Activated CD4-positive, alpha-beta T cell treated with anti-CD3 and anti-CD28 coated beads, Interleukin-2, amount 10 ng/mL, durations not matched to agents 7 days and 5 days (primary cell): ENCODE measurements around the gene ADAM10. TPM values are rescaled to one million over a fixed set of nuclear protein-coding genes. Genes with fewer than 3 reads are reported as not detected.
A peak's percentile ranks its signal among the peaks of the same experiment; 100 is the strongest.

ENCODE experiments used
- CTCF ChIA-PET: fragments of 350-600 bp; sonication (Branson Sonifier 250); formaldehyde crosslinking; loops from one replicate; lab custom pipeline; 2021; ENCODE audit warnings: antibody characterized with exemption; lab: Charles Lee
- POLR2A ChIA-PET: fragments of 350-600 bp; sonication (Branson Sonifier 250); formaldehyde crosslinking; loops from one replicate; lab custom pipeline; 2021; ENCODE audit warnings: antibody characterized with exemption; lab: Charles Lee
- DNase-seq: peaks from one replicate; pipeline ENCODE4 v3.0.0-alpha.2; 2020
- H3K27ac Mint-ChIP-seq: one replicate; pipeline ENCODE4 v1.8.0; 2021; ENCODE audit warnings: mild to moderate bottlenecking, moderate library complexity, mixed read lengths
- H3K27me3 Mint-ChIP-seq: one replicate; pipeline ENCODE4 v1.8.0; 2021; ENCODE audit warnings: mixed read lengths
- H3K36me3 Mint-ChIP-seq: one replicate; pipeline ENCODE4 v1.8.0; 2021; ENCODE audit warnings: low read depth, mixed read lengths
- H3K4me1 Mint-ChIP-seq: one replicate; pipeline ENCODE4 v1.8.0; 2021; ENCODE audit warnings: mixed read lengths
- H3K4me3 Mint-ChIP-seq: one replicate; pipeline ENCODE4 v1.8.0; 2021; ENCODE audit warnings: mild to moderate bottlenecking, moderate library complexity, mixed read lengths
- H3K9me3 Mint-ChIP-seq: one replicate; pipeline ENCODE4 v1.8.0; 2021; ENCODE audit warnings: mixed read lengths
- total RNA-seq, 2 experiments: library from RNA; stranded (reverse); gene quantifications; one replicate each; pipeline ENCODE4 v1.2.3, GENCODE V29; 2021

The ADAM10 gene
- total RNA-seq, result 100 to 1,000 TPM; 140 to 170 TPM

DNA sequence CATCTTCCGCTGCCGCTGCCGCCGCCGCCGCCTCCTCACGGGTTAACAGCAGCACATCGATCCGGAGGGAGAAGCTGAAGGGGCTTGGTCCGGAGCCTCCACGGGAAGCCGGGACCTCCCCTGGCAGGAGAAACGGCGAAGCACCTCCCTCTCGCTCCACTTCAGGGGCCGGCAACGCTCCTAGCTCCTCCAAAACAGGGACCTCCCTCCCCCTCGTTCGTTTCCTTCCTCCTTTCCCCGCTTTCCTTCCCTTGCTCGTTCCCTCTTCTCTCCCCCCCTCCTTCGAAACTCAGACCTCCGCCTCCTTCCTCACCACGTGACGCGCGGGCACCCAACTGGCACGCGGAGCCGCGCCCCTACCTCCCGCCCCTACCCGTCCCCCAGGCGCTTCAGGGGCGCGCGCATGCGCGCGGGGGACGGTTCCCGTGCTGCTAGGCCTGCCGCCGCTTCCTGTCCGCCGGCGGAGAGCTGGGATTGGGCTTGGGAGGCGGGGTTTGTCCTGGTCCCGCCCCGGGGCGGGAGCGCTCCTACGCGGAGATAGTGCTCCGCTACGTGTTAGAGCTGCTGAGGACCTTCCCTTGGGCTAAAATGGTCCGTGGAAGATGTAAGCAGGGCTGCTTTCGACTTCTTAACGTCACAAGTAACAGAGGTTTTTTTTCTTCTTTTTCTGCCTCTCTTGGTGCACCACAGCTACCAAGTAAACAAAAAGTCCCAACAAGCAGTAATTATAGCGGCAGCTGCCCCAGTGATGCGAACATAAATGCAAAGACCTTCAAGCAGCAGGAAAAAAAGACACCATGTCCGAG lies at the start of gene ADAM10:
Gene ADAM10, minus strand, starts transcription at position 176 of the 806 bp plus-strand sequence. Its CDS starts 173 bp downstream, at position 3.
- Mint-ChIP-seq H3K27ac (peak within 1 kb of the TSS; percentile 94), H3K27me3 (no peaks in the 10 kb centered on the region), H3K9me3 (no peaks in the 10 kb centered on the region), H3K4me3 (peak within 1 kb of the TSS; percentile 96), H3K36me3 (peaks cover 24% of the 10 kb centered on the region), H3K4me1 (peaks cover 35% of the 10 kb centered on the region)
- CTCF ChIA-PET, result interaction anchor here (0.6 to 3.1 kb wide), 10 partner anchors 10 to 291 kb away, joined by 3 to 11 read pairs (median 3); partner anchors contain the start of gene MINDY2
- DNase-seq, result peak; percentile 99
- POLR2A ChIA-PET, result interaction anchor here (0.7 to 2.1 kb wide), 3 partner anchors 21 to 508 kb away, joined by 3 to 16 read pairs (median 5); partner anchors contain the start of genes MINDY2 and SLTM

DNA sequence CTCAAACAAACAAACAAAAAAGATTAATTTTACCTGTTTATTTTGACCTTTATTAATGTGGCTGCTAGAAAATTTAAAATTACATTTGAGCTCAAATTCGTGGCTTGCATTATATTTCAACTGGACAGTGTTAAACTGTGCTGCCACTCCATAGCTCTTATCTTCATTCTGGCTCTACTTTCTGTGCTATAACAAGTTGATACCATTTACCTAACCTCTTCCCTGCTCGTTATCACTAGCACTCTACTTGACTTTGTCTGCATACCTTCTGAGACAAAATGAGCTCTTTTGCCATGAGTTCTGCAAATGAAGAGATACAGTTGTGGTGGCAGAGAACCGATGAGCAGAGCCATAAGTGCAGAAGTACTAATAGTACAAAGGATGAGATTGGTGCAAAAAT lies 48.0 kb upstream of the ADAM10 start:
- no peaks in the 10 kb centered on the region for H3K27me3 Mint-ChIP-seq
- H3K4me3 Mint-ChIP-seq, result no peak overlapping the region
- no peak overlapping the region for H3K27ac Mint-ChIP-seq
- ChIA-PET CTCF (interaction anchor here (1.2 kb wide), 1 partner anchor 527 kb away, joined by 3 read pairs; no protein-coding TSS in a partner anchor), POLR2A (no interaction called here)
- H3K4me1 Mint-ChIP-seq, result peaks cover 25% of the 10 kb centered on the region
- no peak for DNase-seq
- peaks cover 16% of the 10 kb centered on the region for H3K36me3 Mint-ChIP-seq
- H3K9me3 Mint-ChIP-seq, result no peaks in the 10 kb centered on the region

DNA sequence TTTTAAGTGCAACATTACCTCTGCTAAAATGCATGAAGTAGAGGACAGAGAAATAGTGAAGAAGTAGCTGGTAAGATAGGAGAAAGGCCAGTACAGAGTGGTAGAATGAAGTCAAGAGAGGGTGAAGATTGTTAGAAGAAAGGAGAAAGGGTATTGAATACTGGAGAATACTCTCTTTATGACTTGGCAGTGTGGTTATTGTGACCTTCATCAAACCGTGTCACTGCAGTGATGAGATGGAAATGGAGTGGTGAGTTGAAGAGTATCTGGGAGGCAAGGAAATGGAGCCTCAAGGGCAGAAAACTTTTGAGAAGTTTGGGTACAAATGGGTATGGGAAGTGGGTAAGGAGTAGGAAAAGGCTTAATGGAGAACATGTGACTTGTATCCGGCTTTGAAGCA lies 46.3 kb upstream of the ADAM10 start:
- POLR2A ChIA-PET, result no interaction called here
- Mint-ChIP-seq H3K27ac (no peak overlapping the region), H3K36me3 (peaks cover 23% of the 10 kb centered on the region), H3K4me3 (no peak overlapping the region), H3K4me1 (peaks cover 25% of the 10 kb centered on the region), H3K9me3 (no peaks in the 10 kb centered on the region), H3K27me3 (no peaks in the 10 kb centered on the region)
- no peak for DNase-seq
- CTCF ChIA-PET, result interaction anchor here (0.6 to 0.9 kb wide), 2 partner anchors 466 to 521 kb away, joined by 3 to 6 read pairs; no protein-coding TSS in a partner anchor

- Mint-ChIP-seq H3K27me3 (no peaks in the 10 kb centered on the region), H3K4me3 (no peak overlapping the region), H3K36me3 (peaks cover 29% of the 10 kb centered on the region), H3K9me3 (no peaks in the 10 kb centered on the region), H3K27ac (no peak overlapping the region), H3K4me1 (peaks cover 15% of the 10 kb centered on the region)
- POLR2A ChIA-PET, result no interaction called here
- DNase-seq, result no peak
- CTCF ChIA-PET, result interaction anchor here (0.9 to 1.2 kb wide), 2 partner anchors 13 to 209 kb away, joined by 3 to 4 read pairs; no protein-coding TSS in a partner anchor
These were observed 44.4 kb upstream of the ADAM10 start for GRCh38 chr15:58793862-58794261.

DNA sequence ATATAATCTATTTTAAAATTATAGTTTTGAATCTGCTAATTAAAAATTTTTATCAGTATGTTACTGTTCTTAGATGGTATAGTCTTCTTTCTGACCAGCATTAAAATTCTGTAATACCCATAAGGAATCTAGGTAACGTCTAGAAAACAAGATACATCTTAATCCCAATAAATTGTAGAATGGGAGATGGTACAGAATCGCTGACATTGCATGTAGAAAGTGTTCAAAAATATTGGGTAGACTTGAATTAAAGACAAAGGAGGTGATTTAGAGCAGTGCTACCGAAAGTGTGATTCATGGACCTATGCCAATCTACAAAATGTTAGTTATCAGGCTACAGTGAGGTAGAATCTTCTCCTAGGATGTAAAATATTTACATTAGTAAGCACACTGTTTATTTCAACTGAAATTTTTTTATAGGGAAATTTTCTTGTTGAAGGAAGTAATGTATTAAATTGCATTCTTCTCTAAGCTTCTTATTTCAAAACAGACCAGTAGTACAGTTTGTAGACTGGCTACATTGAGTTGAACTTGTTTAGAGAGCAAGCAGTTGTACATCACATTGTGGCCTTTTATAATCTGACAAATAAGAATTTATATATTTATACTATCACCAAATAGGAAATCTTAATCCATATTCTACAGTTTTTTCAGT lies 38.7 kb upstream of the ADAM10 start:
- no peak for DNase-seq
- Mint-ChIP-seq H3K27ac (no peak overlapping the region), H3K4me3 (no peak overlapping the region), H3K9me3 (no peaks in the 10 kb centered on the region), H3K36me3 (peaks cover 26% of the 10 kb centered on the region), H3K27me3 (no peaks in the 10 kb centered on the region), H3K4me1 (peaks cover 3% of the 10 kb centered on the region)
- ChIA-PET CTCF (interaction anchor here (0.9 kb wide), 1 partner anchor 18 kb away, joined by 5 read pairs; no protein-coding TSS in a partner anchor), POLR2A (no interaction called here)

DNA sequence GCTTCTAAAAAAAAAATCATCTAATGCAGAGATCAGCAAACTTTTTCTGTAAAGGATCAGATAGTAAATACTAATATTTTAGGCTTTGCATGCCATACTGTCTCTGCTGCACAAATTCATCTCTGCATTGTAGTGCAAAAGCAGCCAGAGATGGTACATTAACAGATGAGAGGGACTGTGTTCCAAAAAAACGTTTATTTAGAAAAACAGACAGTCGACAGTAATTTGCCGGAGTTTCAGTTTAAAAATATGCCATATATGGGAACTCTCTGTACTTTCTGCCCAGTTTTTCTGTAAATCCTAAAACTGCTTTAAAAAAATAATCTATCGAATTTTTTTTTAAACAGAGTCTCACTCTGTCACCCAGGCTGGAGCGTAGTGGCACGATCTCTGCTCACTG lies 35.8 kb upstream of the ADAM10 start:
- Mint-ChIP-seq H3K36me3 (peaks cover 12% of the 10 kb centered on the region), H3K9me3 (no peaks in the 10 kb centered on the region), H3K27ac (no peak overlapping the region), H3K4me1 (no peaks in the 10 kb centered on the region), H3K27me3 (no peaks in the 10 kb centered on the region), H3K4me3 (no peak overlapping the region)
- ChIA-PET POLR2A (no interaction called here), CTCF (no interaction called here)
- DNase-seq, result no peak

- ChIA-PET POLR2A (interaction anchor here (0.6 kb wide), 1 partner anchor 31 kb away, joined by 4 read pairs; no protein-coding TSS in a partner anchor), CTCF (no interaction called here)
- H3K36me3 Mint-ChIP-seq, result peaks cover 12% of the 10 kb centered on the region
- H3K9me3 Mint-ChIP-seq, result no peaks in the 10 kb centered on the region
- H3K27me3 Mint-ChIP-seq, result no peaks in the 10 kb centered on the region
- peaks cover 6% of the 10 kb centered on the region for H3K4me1 Mint-ChIP-seq
- no peak overlapping the region for H3K27ac Mint-ChIP-seq
- DNase-seq, result no peak
- H3K4me3 Mint-ChIP-seq, result no peak overlapping the region
These were observed 30.0 kb upstream of the ADAM10 start for GRCh38 chr15:58779554-58779953.

DNA sequence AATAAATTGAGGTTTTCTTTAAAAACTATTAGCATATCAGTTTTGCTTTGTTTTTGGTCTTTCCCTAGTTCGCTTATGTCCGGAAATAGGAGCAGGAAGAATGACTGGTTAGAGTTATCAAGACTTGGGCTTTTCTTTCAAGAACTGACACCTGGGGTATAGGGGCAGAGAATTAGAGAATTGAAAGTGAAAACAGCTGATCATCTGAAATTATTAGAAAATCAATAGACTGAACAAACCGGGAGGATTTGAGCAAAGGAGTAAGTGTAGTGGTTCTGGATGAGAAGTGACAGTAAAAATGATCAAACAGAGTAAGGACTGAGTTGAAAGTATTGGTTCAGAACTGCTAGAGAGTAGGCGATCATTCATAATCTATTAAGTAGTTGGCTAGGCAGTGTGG lies 27.6 kb upstream of the ADAM10 start:
- Mint-ChIP-seq H3K27ac (no peak overlapping the region), H3K4me3 (no peak overlapping the region), H3K27me3 (no peaks in the 10 kb centered on the region), H3K4me1 (peaks cover 12% of the 10 kb centered on the region), H3K36me3 (peaks cover 12% of the 10 kb centered on the region), H3K9me3 (no peaks in the 10 kb centered on the region)
- CTCF ChIA-PET, result no interaction called here
- no peak for DNase-seq
- POLR2A ChIA-PET, result no interaction called here

DNA sequence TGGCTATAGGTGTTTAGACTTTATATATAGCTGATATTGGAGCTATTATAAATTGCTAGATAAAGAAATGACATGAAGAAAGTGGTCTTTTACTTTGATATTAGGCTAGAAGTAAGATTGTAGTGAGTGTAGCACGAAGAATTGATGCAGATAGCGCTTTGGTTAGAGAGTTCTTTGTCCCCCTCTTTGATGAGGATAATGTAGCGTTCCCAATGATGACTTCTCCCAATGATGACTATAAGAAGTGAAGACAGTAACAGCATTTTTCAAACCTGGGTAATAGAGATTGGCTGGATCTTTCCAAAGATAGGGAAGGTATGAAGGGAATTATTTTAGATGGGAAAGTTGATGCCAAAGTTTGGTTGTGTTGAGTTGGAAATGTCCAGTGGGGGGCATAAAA lies 25.9 kb upstream of the ADAM10 start:
- DNase-seq, result no peak
- POLR2A ChIA-PET, result no interaction called here
- Mint-ChIP-seq H3K4me3 (no peak overlapping the region), H3K27ac (no peak overlapping the region), H3K36me3 (peaks cover 15% of the 10 kb centered on the region), H3K9me3 (no peaks in the 10 kb centered on the region), H3K27me3 (no peaks in the 10 kb centered on the region), H3K4me1 (peaks cover 17% of the 10 kb centered on the region)
- CTCF ChIA-PET, result no interaction called here

- Mint-ChIP-seq H3K9me3 (no peaks in the 10 kb centered on the region), H3K36me3 (peaks cover 6% of the 10 kb centered on the region), H3K4me3 (no peak overlapping the region), H3K27me3 (no peaks in the 10 kb centered on the region), H3K4me1 (peaks cover 28% of the 10 kb centered on the region), H3K27ac (no peak overlapping the region)
- CTCF ChIA-PET, result interaction anchor here (0.6 kb wide), 1 partner anchor 79 kb away, joined by 4 read pairs; no protein-coding TSS in a partner anchor
- POLR2A ChIA-PET, result no interaction called here
- DNase-seq, result no peak
These were observed 23.5 kb upstream of the ADAM10 start for GRCh38 chr15:58773024-58773423.

- H3K4me3 Mint-ChIP-seq, result no peak overlapping the region
- no peaks in the 10 kb centered on the region for H3K27me3 Mint-ChIP-seq
- ChIA-PET CTCF (interaction anchor here (1.0 to 2.2 kb wide), 12 partner anchors 9 to 544 kb away, joined by 3 to 13 read pairs (median 6); partner anchors contain the start of gene ADAM10), POLR2A (interaction anchor here (0.6 to 2.3 kb wide), 3 partner anchors 22 to 311 kb away, joined by 3 to 16 read pairs (median 3); partner anchors contain the start of gene ADAM10)
- H3K9me3 Mint-ChIP-seq, result no peaks in the 10 kb centered on the region
- H3K4me1 Mint-ChIP-seq, result peaks cover 22% of the 10 kb centered on the region
- DNase-seq, result peak; percentile 18
- H3K36me3 Mint-ChIP-seq, result peaks cover 4% of the 10 kb centered on the region
- H3K27ac Mint-ChIP-seq, result peak overlapping the region; percentile 94
These were observed 22.2 kb upstream of the ADAM10 start for GRCh38 chr15:58771621-58772250.
